Measurements from ENCODE around the gene STARD13.

DNA sequence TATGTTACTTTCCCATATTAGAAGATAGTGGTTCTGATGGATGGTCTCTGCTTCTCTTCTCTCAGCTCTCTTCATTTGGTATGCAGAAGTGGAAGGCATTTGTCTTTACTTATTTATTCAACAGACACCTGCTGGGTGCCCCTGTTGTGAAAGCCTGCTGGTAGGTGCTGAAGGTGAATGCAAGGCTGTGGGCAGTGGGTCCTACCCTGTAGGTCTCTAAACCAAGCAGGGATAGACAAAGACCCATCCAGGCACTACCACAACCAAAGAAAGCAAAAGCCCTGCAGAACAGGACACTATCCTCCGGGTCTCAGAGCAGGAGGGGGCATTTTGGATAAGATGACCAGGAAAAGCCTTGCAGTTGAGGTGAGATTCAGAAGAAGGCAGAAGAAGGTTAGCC is 106.1 kb downstream of the STARD13 start:
- TF ChIP-seq CTCF (IDR thresholded peaks at IDR 0.05) (no peak), POLR2A (IDR thresholded peaks at IDR 0.05) (no peak), POLR2AphosphoS5 (IDR thresholded peaks at IDR 0.05) (no peak)

All from stomach (tissue), 4 donors.